A673 (cell line): ENCODE results near the gene SMYD3.

Experiments used
- EZH2 ChIP-seq: fragments of 200-600 bp; sonication (generic); IDR thresholded peaks from 2 replicates; pipeline ENCODE4 v1.6.1; 2017; ENCODE audit warnings: borderline replicate concordance, low read depth, mild to moderate bottlenecking, mixed read lengths, antibody characterized with exemption, low read length; ENCODE audit not compliant: poor library complexity, severe bottlenecking
- TF ChIP-seq, protein P1 (sequence below): fragments of 300-800, 200-600 bp; sonication (generic); conservative IDR thresholded peaks from 2 replicates; pipeline ENCODE4 v1.5.1; 2017; ENCODE audit warnings: low read depth, mild to moderate bottlenecking, antibody characterized with exemption, low read length, moderate library complexity, mixed read lengths

DNA sequence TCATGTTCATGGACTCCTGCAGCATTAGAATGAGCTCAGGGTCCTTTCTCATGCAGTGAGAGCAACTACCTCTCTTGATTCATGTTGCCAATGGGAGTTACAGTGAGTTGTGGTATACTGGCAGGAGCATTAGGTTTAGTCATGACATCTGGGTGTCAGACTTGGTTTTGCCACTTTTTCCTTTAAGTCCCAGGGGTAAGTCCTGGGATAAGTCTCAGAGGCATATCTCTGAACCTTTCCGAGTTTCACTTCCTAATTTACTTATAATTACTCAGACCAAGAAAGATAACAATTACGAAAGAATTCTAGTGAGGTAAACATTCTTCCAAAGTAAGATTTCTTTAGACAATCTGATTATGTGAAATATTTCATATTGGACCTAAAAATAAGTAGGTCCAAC, 606.0 kb downstream of the SMYD3 start:
- TF ChIP-seq, protein P1, sequence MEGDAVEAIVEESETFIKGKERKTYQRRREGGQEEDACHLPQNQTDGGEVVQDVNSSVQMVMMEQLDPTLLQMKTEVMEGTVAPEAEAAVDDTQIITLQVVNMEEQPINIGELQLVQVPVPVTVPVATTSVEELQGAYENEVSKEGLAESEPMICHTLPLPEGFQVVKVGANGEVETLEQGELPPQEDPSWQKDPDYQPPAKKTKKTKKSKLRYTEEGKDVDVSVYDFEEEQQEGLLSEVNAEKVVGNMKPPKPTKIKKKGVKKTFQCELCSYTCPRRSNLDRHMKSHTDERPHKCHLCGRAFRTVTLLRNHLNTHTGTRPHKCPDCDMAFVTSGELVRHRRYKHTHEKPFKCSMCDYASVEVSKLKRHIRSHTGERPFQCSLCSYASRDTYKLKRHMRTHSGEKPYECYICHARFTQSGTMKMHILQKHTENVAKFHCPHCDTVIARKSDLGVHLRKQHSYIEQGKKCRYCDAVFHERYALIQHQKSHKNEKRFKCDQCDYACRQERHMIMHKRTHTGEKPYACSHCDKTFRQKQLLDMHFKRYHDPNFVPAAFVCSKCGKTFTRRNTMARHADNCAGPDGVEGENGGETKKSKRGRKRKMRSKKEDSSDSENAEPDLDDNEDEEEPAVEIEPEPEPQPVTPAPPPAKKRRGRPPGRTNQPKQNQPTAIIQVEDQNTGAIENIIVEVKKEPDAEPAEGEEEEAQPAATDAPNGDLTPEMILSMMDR: no peak
- no peak for TF ChIP-seq EZH2
